ENCODE measurements around the gene ATF6. TPM values are rescaled to one million over a fixed set of nuclear protein-coding genes. Genes with fewer than 3 reads are reported as not detected.

ATF6 gene
- total RNA-seq, 2 experiments from 2014 or later: 10.2 to 13.9 TPM

- TF ChIP-seq EZH2phosphoT487 (IDR thresholded peaks at IDR 0.05; ENCODE audit: borderline replicate concordance, low read depth, low read length): no peak
- TF ChIP-seq CTCF (conservative IDR thresholded peaks at IDR 0.05; ENCODE audit: low read length): no peak
- Histone ChIP-seq H3K4me3 (ENCODE audit: low read depth, low read length, poor library complexity, severe bottlenecking) (no peak overlapping the region), H2AFZ (ENCODE audit: low read length) (no peak overlapping the region), H3K27ac (ENCODE audit: low read depth, low read length, poor library complexity, severe bottlenecking) (no peak overlapping the region), H3K9me2 (ENCODE audit: insufficient read depth, low read length) (no peaks in the 10 kb centered on the region), H3K9me3 (ENCODE audit: low read length) (no peaks in the 10 kb centered on the region), H3K79me2 (ENCODE audit: insufficient read depth, low read depth, low read length) (peaks cover 72% of the 10 kb centered on the region; the same call in 1 of the 2 replicates), H3K36me3 (ENCODE audit: insufficient read depth, low read length) (0 out of 2 replicates have a peak, but pooled peaks cover 6% of the 10 kb centered on the region), H3K4me1 (ENCODE audit: insufficient read depth, low read length, poor library complexity, severe bottlenecking) (peaks cover 29% of the 10 kb centered on the region), H4K20me1 (ENCODE audit: insufficient read depth, low read length) (peaks cover 5% of the 10 kb centered on the region; the same call in 1 of the 2 replicates), H3K4me2 (ENCODE audit: low read length) (no peak overlapping the region)
- intact Hi-C loops (cut with micrococcal nuclease; ENCODE audit: unreplicated experiment): no loop called here
- BruUV-seq (replicated peaks): no TSS peak
- ChIA-PET POLR2A (no interaction called here), CTCF (ENCODE audit: unreplicated experiment) (no interaction called here)
- DNase-seq (ENCODE audit: low spot score): no peak
Measured at GRCh38 chr1:161770250-161770649, 4.1 kb downstream of the ATF6 start.

GRCh38 chr1:161771161-161771560 is 5.0 kb downstream of the ATF6 start:
- TF ChIP-seq EZH2phosphoT487 (IDR thresholded peaks at IDR 0.05; ENCODE audit: borderline replicate concordance, low read depth, low read length) (no peak), CTCF (conservative IDR thresholded peaks at IDR 0.05; ENCODE audit: low read length) (no peak)
- DNase-seq (ENCODE audit: low spot score): no peak
- no peak overlapping the region for H2AFZ ChIP-seq (ENCODE audit: low read length)
- H3K36me3 ChIP-seq (ENCODE audit: insufficient read depth, low read length): 0 out of 2 replicates have a peak, but pooled peaks cover 6% of the 10 kb centered on the region
- H3K9me2 ChIP-seq (ENCODE audit: insufficient read depth, low read length): no peaks in the 10 kb centered on the region
- peaks cover 5% of the 10 kb centered on the region; the same call in 1 of the 2 replicates for H4K20me1 ChIP-seq (ENCODE audit: insufficient read depth, low read length)
- H3K27ac ChIP-seq (ENCODE audit: low read depth, low read length, poor library complexity, severe bottlenecking): no peak overlapping the region
- H3K4me1 ChIP-seq (ENCODE audit: insufficient read depth, low read length, poor library complexity, severe bottlenecking): peaks cover 24% of the 10 kb centered on the region
- H3K79me2 ChIP-seq (ENCODE audit: insufficient read depth, low read depth, low read length): peaks cover 70% of the 10 kb centered on the region; the same call in 1 of the 2 replicates
- intact Hi-C loops (cut with micrococcal nuclease; ENCODE audit: unreplicated experiment): no loop called here
- H3K4me3 ChIP-seq (ENCODE audit: low read depth, low read length, poor library complexity, severe bottlenecking): no peak overlapping the region
- BruUV-seq (replicated peaks): no TSS peak
- ChIA-PET POLR2A (interaction anchor here (0.6 kb wide), 1 partner anchor 79 kb away, joined by 5 read pairs; no protein-coding TSS in a partner anchor), CTCF (ENCODE audit: unreplicated experiment) (no interaction called here)
- no peak overlapping the region for H3K4me2 ChIP-seq (ENCODE audit: low read length)
- H3K9me3 ChIP-seq (ENCODE audit: low read length): no peaks in the 10 kb centered on the region

GRCh38 chr1:161771973-161772372 is 5.9 kb downstream of the ATF6 start:
- Histone ChIP-seq H3K4me3 (ENCODE audit: low read depth, low read length, poor library complexity, severe bottlenecking) (no peak overlapping the region), H3K36me3 (ENCODE audit: insufficient read depth, low read length) (0 out of 2 replicates have a peak, but pooled peaks cover 6% of the 10 kb centered on the region), H3K4me1 (ENCODE audit: insufficient read depth, low read length, poor library complexity, severe bottlenecking) (peaks cover 25% of the 10 kb centered on the region), H4K20me1 (ENCODE audit: insufficient read depth, low read length) (peaks cover 5% of the 10 kb centered on the region; the same call in 1 of the 2 replicates), H3K27ac (ENCODE audit: low read depth, low read length, poor library complexity, severe bottlenecking) (no peak overlapping the region), H3K9me2 (ENCODE audit: insufficient read depth, low read length) (no peaks in the 10 kb centered on the region), H2AFZ (ENCODE audit: low read length) (no peak overlapping the region), H3K4me2 (ENCODE audit: low read length) (no peak overlapping the region), H3K79me2 (ENCODE audit: insufficient read depth, low read depth, low read length) (peaks cover 67% of the 10 kb centered on the region; the same call in 1 of the 2 replicates), H3K9me3 (ENCODE audit: low read length) (no peaks in the 10 kb centered on the region)
- intact Hi-C loops (cut with micrococcal nuclease; ENCODE audit: unreplicated experiment): no loop called here
- no peak for DNase-seq (ENCODE audit: low spot score)
- no TSS peak for BruUV-seq (replicated peaks)
- ChIA-PET CTCF (ENCODE audit: unreplicated experiment) (no interaction called here), POLR2A (interaction anchor here (0.6 kb wide), 1 partner anchor 20 kb away, joined by 5 read pairs; no protein-coding TSS in a partner anchor)
- no peak for TF ChIP-seq CTCF (conservative IDR thresholded peaks at IDR 0.05; ENCODE audit: low read length)
- no peak for TF ChIP-seq EZH2phosphoT487 (IDR thresholded peaks at IDR 0.05; ENCODE audit: borderline replicate concordance, low read depth, low read length)
